Cerebellar cortex (tissue), 1 donor: ENCODE results near the gene USH2A.

ENCODE experiments used
- DNase-seq: peaks from one replicate; pipeline ENCODE4 v3.0.0-alpha.2; 2015; ENCODE audit warnings: low spot score

Gene USH2A

DNA sequence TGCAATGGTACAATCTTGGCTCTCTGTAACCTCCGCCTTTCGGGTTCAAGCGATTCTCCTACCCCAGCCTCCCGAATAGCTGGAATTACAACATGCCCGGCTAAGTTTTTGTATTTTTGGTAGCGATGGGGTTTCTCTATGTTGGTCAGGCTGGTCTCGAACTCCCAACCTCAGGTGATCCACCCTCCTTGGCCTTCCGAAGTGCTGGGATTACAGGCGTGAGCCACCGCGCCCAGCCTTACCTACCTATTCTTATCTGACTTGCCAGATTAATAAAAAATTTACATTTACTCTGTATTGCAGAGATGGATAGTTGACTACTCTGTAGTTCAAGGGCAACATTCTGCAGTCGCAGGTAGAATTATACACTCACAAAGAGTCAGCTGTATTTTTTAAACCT is 496.6 kb downstream of the USH2A start:
- DNase-seq = no peak

GRCh38 chr1:215923129-215923824 is 500.0 kb downstream of the USH2A start:
- no peak for DNase-seq

DNA sequence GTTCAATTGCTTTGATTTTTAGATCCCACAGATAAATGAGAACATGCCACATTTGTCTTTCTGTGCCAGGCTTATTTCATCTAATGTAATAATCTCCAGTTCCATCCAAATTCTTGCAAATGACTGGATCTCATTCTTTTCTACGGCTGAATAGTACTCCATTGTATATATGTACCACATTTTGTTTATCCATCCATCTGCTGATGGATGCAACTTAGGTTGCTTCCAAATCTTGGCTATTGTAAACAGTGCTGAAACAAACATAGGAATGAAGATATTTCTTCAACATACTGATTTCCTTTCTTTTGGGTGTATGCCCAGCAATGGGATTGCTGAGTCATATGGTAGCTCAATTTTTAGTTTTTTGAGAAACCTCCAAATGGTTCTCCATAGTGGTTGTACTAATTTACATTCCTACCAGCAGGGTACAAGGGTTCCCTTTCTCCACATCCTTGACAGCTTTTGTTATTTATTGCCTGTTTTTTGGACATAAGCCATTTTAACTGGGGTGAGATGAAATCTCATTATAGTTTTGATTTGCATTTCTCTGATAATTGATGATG is 511.8 kb downstream of the USH2A start:
- no peak for DNase-seq

- DNase-seq = no peak
Measured at GRCh38 chr1:215905493-215906115, 517.6 kb downstream of the USH2A start.

- peak; percentile 80 for DNase-seq
Measured at GRCh38 chr1:215900684-215901083, 522.6 kb downstream of the USH2A start.

DNA sequence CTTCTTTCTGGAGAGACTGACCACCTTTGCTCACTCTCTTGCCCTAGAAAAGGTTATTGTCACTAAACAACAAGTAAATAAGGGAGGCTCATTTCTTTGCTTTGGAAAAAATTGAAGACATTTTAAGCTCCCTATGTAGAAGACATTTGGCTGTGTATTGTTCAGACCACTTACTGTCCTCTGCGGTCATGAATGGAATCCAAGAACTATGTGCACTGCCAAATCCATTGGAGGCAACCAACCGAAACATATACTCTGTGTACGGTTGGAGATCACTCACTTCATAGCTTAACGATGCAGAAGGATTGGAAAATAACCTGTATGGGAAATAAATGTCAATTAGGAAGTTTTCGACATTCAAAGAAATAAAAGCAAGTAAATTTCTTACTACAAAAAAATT is 523.3 kb downstream of the USH2A start:
- DNase-seq = peak; percentile 77

- DNase-seq = no peak
Measured at GRCh38 chr1:215895893-215896292, 527.4 kb downstream of the USH2A start.

DNA sequence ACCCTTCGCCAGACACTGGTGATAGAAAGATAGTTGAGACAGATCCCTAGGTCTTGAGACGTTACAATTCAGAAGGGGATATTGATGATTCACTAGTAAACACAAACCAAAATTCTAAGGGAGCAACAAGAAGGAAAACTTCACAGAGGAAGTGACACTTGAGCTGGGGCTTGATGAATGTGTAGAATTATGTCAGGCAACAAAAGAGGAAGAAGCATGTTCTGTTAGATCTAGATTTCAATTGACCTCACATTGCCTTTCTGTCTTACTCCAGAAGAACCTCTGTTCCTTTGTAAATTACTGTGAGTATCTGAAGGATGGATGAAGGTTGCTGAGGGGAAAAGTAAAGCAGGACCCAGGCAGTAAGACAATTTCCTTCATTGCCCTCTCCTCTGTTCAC is 528.0 kb downstream of the USH2A start:
- DNase-seq = no peak

DNA sequence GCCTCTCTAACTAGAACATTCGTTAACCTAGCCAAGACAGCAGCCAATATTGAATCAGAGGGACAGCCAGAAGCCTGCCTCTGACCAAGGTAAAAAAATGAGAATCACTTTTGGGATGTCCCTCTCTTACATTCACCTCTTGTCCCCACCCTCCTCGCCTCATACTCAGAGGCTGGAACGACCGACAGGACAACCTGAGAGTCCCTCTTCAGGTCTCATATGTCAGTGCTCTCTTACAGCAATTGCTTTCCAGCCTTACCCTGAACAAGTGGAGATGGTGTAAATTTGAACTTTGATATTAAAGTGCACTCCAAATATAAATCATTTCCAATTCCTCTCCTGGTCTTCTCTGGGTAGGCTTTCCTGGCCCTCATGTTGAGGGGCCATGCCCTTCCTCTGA is 528.6 kb downstream of the USH2A start:
- DNase-seq = no peak

GRCh38 chr1:215891266-215892057 is 531.8 kb downstream of the USH2A start:
- DNase-seq = peak; percentile 29

GRCh38 chr1:215890438-215890837 is 532.8 kb downstream of the USH2A start:
- no peak for DNase-seq

DNA sequence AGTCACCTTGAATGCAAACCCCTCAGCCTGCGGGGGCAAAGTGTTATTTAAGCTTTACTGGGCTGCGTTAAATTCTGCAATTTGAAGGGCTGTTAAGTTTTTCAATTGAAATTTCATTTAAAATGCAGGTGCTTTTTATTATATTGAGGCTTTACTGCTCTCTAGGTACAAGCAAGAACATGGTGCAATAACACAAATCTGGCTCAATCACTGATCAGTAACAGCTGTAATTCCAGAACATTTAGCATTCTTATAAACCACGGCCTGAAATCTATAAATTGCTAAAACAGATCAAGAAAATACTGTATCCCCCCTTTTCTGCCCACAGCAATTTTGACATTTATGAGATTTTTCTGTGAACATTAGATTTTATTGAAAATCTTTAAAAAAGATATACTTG is 533.4 kb downstream of the USH2A start:
- DNase-seq = no peak

DNA sequence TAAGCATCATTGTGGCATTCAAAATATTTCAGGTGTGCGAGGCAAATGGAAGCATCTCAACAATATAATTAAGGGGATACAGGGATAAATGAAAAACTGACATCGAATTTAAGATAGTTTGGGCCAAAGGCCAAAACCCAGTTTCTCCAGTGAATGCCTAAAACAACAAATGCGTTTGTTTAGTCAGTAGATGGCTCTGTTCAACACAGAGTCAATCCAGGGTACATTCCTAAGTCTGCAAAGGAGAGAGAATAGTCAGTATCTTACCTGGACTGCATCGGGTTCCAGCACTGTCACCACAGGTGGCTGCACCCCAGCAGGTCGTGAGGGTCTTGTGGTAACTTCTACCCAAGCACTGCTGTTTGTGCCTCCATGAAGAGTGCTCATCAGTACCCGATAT is 535.1 kb downstream of the USH2A start:
- DNase-seq = peak; percentile 45

DNA sequence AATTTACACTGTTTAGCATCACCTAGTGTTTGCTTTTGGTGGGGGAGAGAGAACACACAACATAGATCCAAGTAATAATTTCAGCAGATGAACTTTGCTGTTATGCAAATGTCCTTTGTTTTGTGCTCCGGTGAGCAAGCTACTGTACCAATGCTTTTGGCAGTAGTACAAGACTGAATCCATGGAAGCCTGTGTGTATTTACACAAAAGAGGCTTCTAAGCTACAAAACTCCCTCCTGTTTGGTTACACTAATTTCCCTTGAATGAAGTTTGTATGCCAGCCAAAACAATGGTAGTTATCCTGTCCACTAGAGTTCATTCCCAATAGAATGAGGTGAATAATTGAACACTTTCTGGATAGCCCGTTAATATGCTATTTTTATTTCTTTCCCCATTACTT is 535.6 kb downstream of the USH2A start:
- DNase-seq = peak; percentile 19

GRCh38 chr1:215883004-215883403 is 540.2 kb downstream of the USH2A start:
- no peak for DNase-seq

DNA sequence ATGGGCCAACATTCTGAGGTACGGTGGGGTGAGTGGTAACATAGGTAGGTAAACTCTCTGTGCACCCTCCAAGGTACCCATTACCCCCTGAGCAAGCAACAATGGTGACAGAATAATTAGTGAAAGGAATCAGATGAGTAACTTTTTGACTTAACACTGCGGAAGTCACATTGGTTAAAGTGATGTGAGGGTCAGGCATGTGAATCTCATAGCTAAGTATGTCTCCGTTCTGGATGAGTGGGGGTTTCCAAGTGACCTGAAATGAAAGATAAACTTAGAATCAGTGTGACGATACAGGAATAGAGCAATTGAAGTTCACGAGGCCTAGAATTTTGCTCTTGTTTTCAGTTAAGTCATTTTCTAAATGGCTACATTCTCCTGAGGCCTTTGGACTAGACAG is 544.4 kb downstream of the USH2A start:
- DNase-seq = no peak

GRCh38 chr1:215878128-215878527 is 545.1 kb downstream of the USH2A start:
- no peak for DNase-seq

DNA sequence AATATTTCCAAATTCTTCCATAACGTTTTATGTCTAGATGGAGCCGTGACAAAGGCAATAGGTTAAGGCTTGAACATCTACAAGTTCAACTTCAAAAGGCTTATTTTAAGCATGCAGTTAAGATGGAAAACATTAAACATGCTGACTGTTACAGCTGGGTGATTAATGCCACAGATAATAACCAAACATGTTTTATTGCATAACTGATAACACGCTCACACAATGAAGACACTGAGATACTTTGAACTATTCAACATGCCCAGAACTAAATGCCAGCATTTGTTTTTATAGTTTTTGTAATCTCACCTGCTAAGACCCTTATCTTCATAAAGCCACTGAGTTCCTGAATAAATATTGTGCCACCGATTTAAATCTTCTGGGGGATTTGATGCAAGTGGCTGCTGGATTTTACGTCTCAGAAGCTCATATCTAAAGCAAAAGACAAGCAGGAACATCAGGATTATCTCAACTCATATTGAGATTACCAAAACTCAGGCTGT is 545.7 kb downstream of the USH2A start:
- no peak for DNase-seq

GRCh38 chr1:215875712-215876111 is 547.5 kb downstream of the USH2A start:
- DNase-seq = no peak

DNA sequence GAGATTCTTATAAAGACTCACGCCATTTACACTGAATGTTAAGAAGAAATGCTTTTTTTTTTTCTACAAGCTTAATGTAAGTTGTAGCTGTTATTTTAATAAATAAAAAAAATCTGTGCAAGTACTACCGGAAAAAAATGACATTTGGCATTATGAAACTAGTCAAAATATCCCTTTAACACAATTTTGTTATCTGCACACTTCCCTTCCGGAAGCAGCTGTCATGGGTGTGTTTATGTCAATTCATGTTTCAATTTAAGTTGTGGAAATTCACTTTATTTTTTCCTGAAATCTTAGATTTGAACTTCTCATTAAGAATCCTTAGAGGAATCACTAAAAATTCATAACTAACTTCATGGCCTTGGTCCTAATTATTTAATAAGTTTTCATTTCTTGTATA is 548.0 kb downstream of the USH2A start:
- DNase-seq = no peak

DNA sequence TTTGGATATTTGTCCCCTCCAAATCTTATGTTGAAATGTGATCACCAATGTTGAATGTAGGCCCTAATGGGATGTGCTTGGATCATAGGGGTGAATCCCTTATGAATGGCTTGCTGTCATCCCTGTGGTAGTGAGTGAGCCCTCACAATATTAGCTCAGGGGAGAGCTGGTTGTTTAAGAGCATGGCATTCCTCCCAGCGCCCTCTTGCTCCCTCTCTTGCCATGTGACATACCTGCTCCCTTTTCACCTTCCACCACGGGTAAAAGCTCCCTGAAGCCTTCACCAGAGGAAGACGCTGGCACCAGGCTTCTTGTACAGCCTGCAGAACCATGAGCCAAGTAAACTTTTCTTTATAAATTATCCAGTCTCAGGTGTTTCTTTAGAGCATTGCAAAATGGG is 550.6 kb downstream of the USH2A start:
- no peak for DNase-seq

DNA sequence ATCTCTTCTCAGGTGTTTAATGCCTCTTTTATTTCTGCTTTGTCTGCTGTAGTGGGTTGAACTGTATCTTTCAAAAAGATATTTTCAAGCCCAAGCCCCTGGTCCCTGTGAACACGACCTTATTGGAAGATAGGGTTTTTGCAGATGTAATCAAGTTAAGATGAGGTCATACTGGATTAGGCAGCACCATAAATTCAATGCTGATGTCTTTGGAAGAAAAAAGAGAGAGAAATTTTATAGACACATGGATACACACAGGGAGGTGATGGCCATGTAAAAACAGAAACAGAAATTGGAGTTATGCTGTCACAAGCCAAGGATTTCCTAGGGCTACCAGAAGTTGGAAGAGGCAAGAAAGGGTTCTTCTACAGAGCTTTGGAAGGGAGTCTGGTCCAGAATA is 554.7 kb downstream of the USH2A start:
- DNase-seq = no peak

- DNase-seq = no peak
Measured at GRCh38 chr1:215865060-215865459, 558.2 kb downstream of the USH2A start.
